Fibroblast of lung (primary cell): ENCODE data around the gene SLC30A2. TPM values are rescaled to one million over a fixed set of nuclear protein-coding genes. Genes with fewer than 3 reads are reported as not detected.
A peak's percentile ranks its signal among the peaks of the same experiment; 100 is the strongest.

ENCODE experiments used
- DNase-seq, 2 donors: peaks; one replicate each; pipeline versions ENCODE4 v3.0.0 to v3.0.0-alpha.2; 2010; ENCODE audit warnings: low read depth in 2 of 2
- H2AFZ ChIP-seq: 2 replicates; pipeline ENCODE4 v1.5.1; 2012; ENCODE audit warnings: low read length, control low read depth, inconsistent platforms
- H3K27ac ChIP-seq: 2 replicates; pipeline ENCODE4 v1.5.1; 2011; ENCODE audit warnings: low read length, control low read depth; ENCODE audit not compliant: insufficient read depth
- H3K27me3 ChIP-seq: 2 replicates; pipeline ENCODE4 v1.5.1; 2011; ENCODE audit warnings: mild to moderate bottlenecking, low read length; ENCODE audit not compliant: control insufficient read depth, insufficient read depth
- H3K36me3 ChIP-seq: 2 replicates; pipeline ENCODE4 v1.5.1; 2011; ENCODE audit warnings: low read length; ENCODE audit not compliant: control insufficient read depth, insufficient read depth
- H3K4me1 ChIP-seq: 2 replicates; pipeline ENCODE4 v1.5.1; 2011; ENCODE audit warnings: low read length; ENCODE audit not compliant: control insufficient read depth, insufficient read depth; ENCODE audit errors: extremely low read depth
- H3K4me2 ChIP-seq: 2 replicates; pipeline ENCODE4 v1.5.1; 2011; ENCODE audit warnings: low read length, control low read depth; ENCODE audit not compliant: insufficient read depth; ENCODE audit errors: extremely low read depth
- H3K4me3 ChIP-seq, 4 experiments: fragments of 200-600 bp in 1 of 4; sonication (generic) in 1 of 4; replicated peaks in 1 of 4; 2 replicates each; pipeline ENCODE4 v1.5.1; 2011 to 2016; ENCODE audit warnings: low read length in 4 of 4, low read depth in 3 of 4, mild to moderate bottlenecking in 3 of 4, control low read depth in 2 of 4, inconsistent platforms in 1 of 4, mixed read lengths in 1 of 4; ENCODE audit not compliant: insufficient read depth in 1 of 4; ENCODE audit errors: control extremely low read depth in 1 of 4
- H3K79me2 ChIP-seq: 2 replicates; pipeline ENCODE4 v1.5.1; 2012; ENCODE audit warnings: mild to moderate bottlenecking, low read length, inconsistent platforms; ENCODE audit not compliant: control insufficient read depth, insufficient read depth
- H3K9ac ChIP-seq: 2 replicates; pipeline ENCODE4 v1.5.1; 2011; ENCODE audit warnings: mild to moderate bottlenecking, low read length, control low read depth; ENCODE audit not compliant: insufficient read depth
- H3K9me3 ChIP-seq: 2 replicates; pipeline ENCODE4 v1.5.1; 2012; ENCODE audit warnings: low read depth, low read length; ENCODE audit not compliant: control insufficient read depth, insufficient read depth
- H4K20me1 ChIP-seq: 2 replicates; pipeline ENCODE4 v1.5.1; 2011; ENCODE audit warnings: low read length; ENCODE audit not compliant: control insufficient read depth, insufficient read depth; ENCODE audit errors: extremely low read depth
- CTCF ChIP-seq, 2 donors: IDR thresholded peaks in 1 of 2; conservative IDR thresholded peaks in 1 of 2; 1 replicate in 1 of 2; 2 replicates in 1 of 2; pipeline ENCODE4 v1.5.1; 2011 to 2012; ENCODE audit warnings: low read length in 2 of 2, control low read depth in 1 of 2, inconsistent platforms in 1 of 2, low read depth in 1 of 2, mild to moderate bottlenecking in 1 of 2
- EZH2 ChIP-seq: IDR thresholded peaks from 2 replicates; pipeline ENCODE4 v1.5.1; 2012; ENCODE audit warnings: low read length, control low read depth, mild to moderate bottlenecking; ENCODE audit errors: missing control alignments
- polyA plus RNA-seq, 2 donors: library from polyadenylated mRNA; depleted of rRNA in 1 of 2; stranded (reverse) in 1 of 2; unstranded in 1 of 2; fragments of >200 nt; gene quantifications; 2 replicates each; pipeline ENCODE4 v1.2.1, GENCODE V29; 2011 to 2012; ENCODE audit warnings: missing spikeins in 1 of 2
- total RNA-seq: library from RNA; depleted of rRNA; stranded (reverse); fragments of >200 nt; gene quantifications from 2 replicates; pipeline ENCODE4 v1.2.1, GENCODE V29; 2014

The SLC30A2 gene
- total and polyA plus RNA-seq, 2 donors (not counting 1 experiment from before 2014, with no cell fraction given) = not detected

- Histone ChIP-seq H3K27ac (no peak overlapping the region), H3K9me3 (no peaks in the 10 kb centered on the region), H4K20me1 (no peaks in the 10 kb centered on the region), H3K4me3 (no peak overlapping the region), H3K4me2 (no peak overlapping the region), H3K9ac (no peak overlapping the region), H3K79me2 (no peaks in the 10 kb centered on the region), H3K27me3 (no peaks in the 10 kb centered on the region), H3K36me3 (no peaks in the 10 kb centered on the region), H3K4me1 (no peaks in the 10 kb centered on the region), H2AFZ (no peak overlapping the region)
- no peak for DNase-seq
- TF ChIP-seq CTCF (conservative IDR thresholded peaks at IDR 0.05 in 1 of 2, IDR thresholded peaks at IDR 0.05 in 1 of 2; ENCODE audit: low read depth in 1 of 2, low read length in 2 of 2) = no peak
- TF ChIP-seq EZH2 = no peak
Observed at GRCh38 chr1:26010825-26011224, 35.1 kb downstream of the SLC30A2 start.

- TF ChIP-seq CTCF (conservative IDR thresholded peaks at IDR 0.05 in 1 of 2, IDR thresholded peaks at IDR 0.05 in 1 of 2; ENCODE audit: low read depth in 1 of 2, low read length in 2 of 2) (peak in 1 of 2 donors; percentile 3), EZH2 (no peak)
- Histone ChIP-seq H3K9me3 (no peaks in the 10 kb centered on the region), H4K20me1 (no peaks in the 10 kb centered on the region), H3K4me1 (no peaks in the 10 kb centered on the region), H2AFZ (no peak overlapping the region), H3K27ac (no peak overlapping the region), H3K79me2 (no peaks in the 10 kb centered on the region), H3K4me3 (no peak overlapping the region), H3K27me3 (no peaks in the 10 kb centered on the region), H3K9ac (no peak overlapping the region), H3K4me2 (no peak overlapping the region), H3K36me3 (no peaks in the 10 kb centered on the region)
- no peak for DNase-seq
Observed at GRCh38 chr1:26009796-26010447, 36.0 kb downstream of the SLC30A2 start.

- Histone ChIP-seq H2AFZ (no peak overlapping the region), H3K9ac (no peak overlapping the region), H3K4me3 (no peak overlapping the region), H3K79me2 (no peaks in the 10 kb centered on the region), H3K4me1 (no peaks in the 10 kb centered on the region), H3K36me3 (no peaks in the 10 kb centered on the region), H3K4me2 (no peak overlapping the region), H3K27me3 (no peaks in the 10 kb centered on the region), H3K27ac (no peak overlapping the region), H4K20me1 (no peaks in the 10 kb centered on the region), H3K9me3 (no peaks in the 10 kb centered on the region)
- TF ChIP-seq EZH2 = no peak
- no peak for TF ChIP-seq CTCF (conservative IDR thresholded peaks at IDR 0.05 in 1 of 2, IDR thresholded peaks at IDR 0.05 in 1 of 2; ENCODE audit: low read depth in 1 of 2, low read length in 2 of 2)
- no peak for DNase-seq
Observed at GRCh38 chr1:26006710-26007109, 39.2 kb downstream of the SLC30A2 start.
